H1 (cell line): ENCODE measurements around the gene VWCE. TPM values are rescaled to one million over a fixed set of nuclear protein-coding genes. Genes with fewer than 3 reads are reported as not detected.

ENCODE experiments used
- ASH2L ChIP-seq: fragments of 200-600, 300-600 bp; sonication (generic); IDR thresholded peaks from one replicate; pipeline ENCODE4 v1.7.1; 2017; ENCODE audit warnings: low read length
- CREB1 ChIP-seq: IDR thresholded peaks from 2 replicates; pipeline ENCODE4 v1.6.1; 2012; ENCODE audit warnings: inconsistent platforms
- CTCF ChIP-seq, 3 experiments: IDR thresholded peaks; 1 replicate in 2 of 3; 2 replicates in 1 of 3; pipeline versions ENCODE4 v1.5.1 to v1.6.1; 2011; ENCODE audit warnings: low read length in 3 of 3, mild to moderate bottlenecking in 3 of 3, inconsistent platforms in 2 of 3, low read depth in 1 of 3, moderate library complexity in 1 of 3; ENCODE audit not compliant: insufficient read depth in 1 of 3; ENCODE audit errors: control extremely low read depth in 1 of 3
- EZH2 ChIP-seq: fragments of 200-600 bp; sonication (generic); IDR thresholded peaks from 2 replicates; pipeline ENCODE4 v1.7.1; 2012; ENCODE audit warnings: low read depth, mild to moderate bottlenecking, moderate library complexity, low read length, inconsistent platforms; ENCODE audit not compliant: severe bottlenecking
- JUN ChIP-seq: IDR thresholded peaks from 2 replicates; pipeline ENCODE4 v1.6.1; 2011; ENCODE audit warnings: low read depth, mild to moderate bottlenecking, improper control_type of control experiment, low read length
- MAX ChIP-seq: IDR thresholded peaks from 2 replicates; pipeline ENCODE4 v1.6.1; 2012; ENCODE audit warnings: inconsistent platforms
- RNF2 ChIP-seq: fragments of 200-900, 300-1000 bp; sonication (generic); IDR thresholded peaks from 2 replicates; pipeline ENCODE4 v1.7.1; 2016; ENCODE audit warnings: borderline replicate concordance, low read depth, mild to moderate bottlenecking, antibody characterized with exemption, low read length; ENCODE audit not compliant: poor library complexity, severe bottlenecking; ENCODE audit errors: missing control alignments
- SIN3A ChIP-seq, 2 experiments: IDR thresholded peaks in 1 of 2; conservative IDR thresholded peaks in 1 of 2; 2 replicates each; pipeline ENCODE4 v1.6.1; 2011 to 2012; ENCODE audit warnings: low read length in 2 of 2, improper control_type of control experiment in 1 of 2, low read depth in 1 of 2, mild to moderate bottlenecking in 1 of 2
- SIX5 ChIP-seq: IDR thresholded peaks from 2 replicates; pipeline ENCODE4 v1.6.1; 2011; ENCODE audit warnings: mild to moderate bottlenecking, low read depth, low read length
- SP4 ChIP-seq: IDR thresholded peaks from 2 replicates; pipeline ENCODE4 v1.6.1; 2012; ENCODE audit warnings: low read length, inconsistent platforms
- TAF7 ChIP-seq: optimal IDR thresholded peaks from 2 replicates; pipeline ENCODE3; 2011; ENCODE audit warnings: low read depth, mild to moderate bottlenecking, inconsistent platforms, low read length, moderate library complexity, borderline replicate concordance
- TBP ChIP-seq: IDR thresholded peaks from 2 replicates; pipeline ENCODE4 v1.6.1; 2011; ENCODE audit warnings: low read depth, low read length, improper control_type of control experiment
- polyA plus RNA-seq, 7 experiments: library from polyadenylated mRNA; depleted of rRNA in 3 of 7; stranded (reverse) in 5 of 7; unstranded in 2 of 7; fragments of >200 nt in 5 of 7; fragments of 200-250 nt in 2 of 7; gene quantifications; 1 replicate in 5 of 7; 2 replicates in 1 of 7; 4 replicates in 1 of 7; pipeline versions ENCODE4 v1.2.1 to v1.2.3, GENCODE V29; 2011 to 2013; ENCODE audit warnings: missing spikeins in 2 of 7, mixed read lengths in 2 of 7
- total RNA-seq: library from RNA; stranded (reverse); fragmentation: NEBNext Ultra II Directional; extraction: Animal tissue kit (Norgen Biotek cat#: 25700); gene quantifications from 2 replicates; pipeline ENCODE4 v1.2.1, GENCODE V29; 2021

Gene VWCE
- total and polyA plus RNA-seq, 2 of the 8 experiments (the other 6 are each of a cell fraction or from before 2014, with no cell fraction given) = 9.5 to 12.3 TPM

DNA sequence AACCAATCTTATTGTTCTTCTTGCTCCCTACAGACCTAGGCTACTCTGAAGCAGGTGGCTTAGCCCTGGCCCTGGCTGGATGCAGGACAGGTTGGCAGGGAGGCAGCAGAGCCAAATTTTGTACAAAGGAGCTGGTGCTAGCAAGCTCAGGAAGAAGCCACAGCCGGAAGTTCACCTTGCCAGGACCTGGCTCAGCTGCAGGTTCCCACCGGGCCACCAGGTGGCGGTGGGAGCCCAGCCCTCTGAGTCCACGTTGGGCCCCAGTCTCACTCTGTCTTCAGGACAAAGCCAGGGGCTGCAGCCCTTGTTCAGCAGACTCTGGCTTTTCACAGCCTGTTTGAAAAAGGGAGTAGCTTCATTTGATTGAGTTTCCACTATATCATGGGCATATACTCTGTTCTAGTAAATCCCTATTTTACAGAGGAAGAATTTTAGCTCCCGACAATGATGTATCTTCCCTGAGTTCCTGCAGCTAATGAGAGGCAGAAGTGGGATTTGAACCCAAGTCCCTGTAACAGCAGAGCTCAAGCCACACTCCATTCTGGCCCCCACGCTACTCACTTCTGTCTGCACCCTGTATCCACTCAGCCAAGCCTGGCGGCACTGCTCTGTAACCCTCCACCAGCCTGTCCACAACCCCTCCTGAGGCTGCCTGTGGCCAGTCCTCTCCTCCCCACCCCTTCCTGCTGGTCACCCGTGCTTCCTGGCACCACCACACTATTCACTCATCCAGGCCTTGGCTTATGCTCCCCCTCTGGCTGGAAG is 41.2 kb upstream of the VWCE start (continued):
- no peak for TF ChIP-seq EZH2
- TF ChIP-seq JUN = no peak
- TF ChIP-seq SP4 = no peak
- TF ChIP-seq SIN3A (conservative IDR thresholded peaks at IDR 0.05 in 1 of 2, IDR thresholded peaks at IDR 0.05 in 1 of 2; ENCODE audit: low read depth in 1 of 2, low read length in 2 of 2) = peak in 1 of 2 experiments; percentile 39; a peak in 1 of 4 replicates
- peak; percentile 71; the same call in 1 of the 2 replicates for TF ChIP-seq TBP
- TF ChIP-seq MAX = peak; percentile 49
- no peak for TF ChIP-seq TAF7
- TF ChIP-seq CREB1 = peak; percentile 36; the same call in 1 of the 2 replicates
- TF ChIP-seq ASH2L = peak; percentile 49
- peak; percentile 95 to 99 (median 97) for TF ChIP-seq CTCF (IDR thresholded peaks at IDR 0.05; ENCODE audit: control extremely low read depth in 1 of 3, insufficient read depth in 1 of 3, low read depth in 1 of 3, low read length in 3 of 3)
- no peak for TF ChIP-seq RNF2
- no peak for TF ChIP-seq SIX5
